GM18951 (cell line): ENCODE results near the gene LFNG.

Source experiments
- POLR2A ChIP-seq: IDR thresholded peaks from 4 replicates; pipeline ENCODE4 v1.6.1; 2011; ENCODE audit warnings: mild to moderate bottlenecking; ENCODE audit not compliant: insufficient read length, insufficient read depth; ENCODE audit errors: extremely low read depth
- in situ Hi-C: fragments of 300-500 bp; cut with MboI; formaldehyde crosslinking; loops from one replicate; pipeline ENCODE4 v1.12.0; 2022; ENCODE audit warnings: low sequenced_read_pairs, mixed read lengths, inconsistent platforms; ENCODE audit not compliant: unreplicated experiment

Gene LFNG

GRCh38 chr7:2492038-2492437 lies 27.5 kb upstream of the LFNG start:
- TF ChIP-seq POLR2A: no peak
- in situ Hi-C loops: no loop called here

GRCh38 chr7:2493205-2494164 lies 26.1 kb upstream of the LFNG start:
- in situ Hi-C loops: no loop called here
- no peak for TF ChIP-seq POLR2A

- in situ Hi-C loops: no loop called here
- no peak for TF ChIP-seq POLR2A
Measured at GRCh38 chr7:2494191-2495130, 25.1 kb upstream of the LFNG start.

GRCh38 chr7:2495418-2496299 lies 23.9 kb upstream of the LFNG start:
- no peak for TF ChIP-seq POLR2A
- in situ Hi-C loops: no loop called here

DNA sequence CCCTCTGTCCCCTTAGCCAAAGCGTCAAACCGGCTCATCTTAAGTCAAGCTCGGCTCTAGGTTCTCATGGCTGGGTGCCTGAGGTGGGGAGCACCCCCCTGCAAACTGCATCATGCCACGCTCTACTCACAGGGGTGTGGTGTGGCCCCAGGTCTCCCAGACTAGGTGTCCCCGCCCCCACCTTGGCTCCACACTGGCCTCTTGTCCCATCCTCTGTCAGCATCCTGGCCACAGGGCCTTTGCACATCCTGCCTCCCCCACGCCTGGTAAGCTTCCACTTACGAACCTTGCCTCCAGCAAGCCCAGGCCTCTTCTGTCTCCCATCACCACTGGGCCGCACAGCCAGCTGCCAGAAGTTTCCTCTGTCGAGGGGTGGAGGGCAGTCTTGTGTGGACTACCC lies 23.2 kb upstream of the LFNG start:
- in situ Hi-C loops: no loop called here
- TF ChIP-seq POLR2A: no peak

DNA sequence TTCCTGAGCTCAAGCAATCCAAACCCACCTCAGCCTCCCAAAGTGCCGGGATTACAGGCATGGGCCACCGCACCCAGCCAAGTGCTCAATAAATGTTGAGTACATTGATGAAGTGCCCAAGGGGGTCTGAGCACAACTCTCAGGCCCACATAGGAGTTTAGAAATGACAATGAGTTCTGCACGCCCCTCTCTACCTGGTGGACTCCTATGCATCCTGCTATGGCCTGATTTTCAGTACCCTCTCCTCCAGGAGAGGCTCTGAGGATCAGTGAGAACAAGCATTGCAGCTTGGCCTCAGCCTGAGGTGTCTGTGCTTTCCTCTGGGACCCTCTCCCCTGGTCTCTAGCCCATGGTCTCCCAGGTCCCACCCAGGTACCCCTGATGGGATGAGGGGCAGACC lies 22.5 kb upstream of the LFNG start:
- no peak for TF ChIP-seq POLR2A
- in situ Hi-C loops: no loop called here

DNA sequence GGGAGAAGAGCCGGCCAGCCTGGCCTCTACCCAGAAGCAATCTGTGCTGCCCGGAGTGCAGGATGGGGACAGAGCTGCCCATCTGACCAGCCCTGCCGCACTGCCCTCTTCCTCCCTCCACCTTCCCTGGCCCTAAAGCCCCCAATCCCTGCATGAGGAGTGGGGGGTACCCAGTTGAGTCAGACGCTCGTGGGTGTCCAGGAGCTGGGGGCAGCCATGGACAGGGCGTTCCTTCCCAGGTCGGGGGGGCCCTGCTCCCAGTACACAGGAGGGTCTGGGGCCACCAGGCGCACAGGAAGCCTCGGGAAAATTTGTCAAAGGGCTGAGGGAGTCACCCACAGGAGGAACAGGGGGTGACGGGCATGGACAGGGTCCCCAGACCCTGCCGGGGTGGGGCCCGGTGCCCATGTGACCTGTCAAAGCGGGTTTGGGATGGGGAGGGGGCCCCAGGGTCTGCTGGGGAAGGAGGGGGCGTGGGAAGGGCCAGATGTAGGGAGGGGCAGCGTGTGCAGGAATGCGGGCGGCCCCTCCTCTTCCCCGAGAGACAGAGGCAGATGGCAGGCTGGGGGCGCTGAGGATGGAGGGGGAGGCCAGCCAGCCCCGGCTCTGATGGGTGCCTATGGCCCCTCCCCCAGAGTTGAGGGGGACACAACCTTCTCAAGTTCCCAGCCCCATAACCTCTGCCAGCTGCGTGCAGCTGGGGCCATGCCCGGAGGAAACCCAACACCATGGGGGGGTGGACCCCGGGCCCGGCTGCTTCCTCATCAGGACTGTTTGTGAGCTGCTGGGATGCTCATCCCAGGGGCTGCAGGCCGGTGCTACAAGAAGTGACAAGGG lies 21.9 kb upstream of the LFNG start:
- TF ChIP-seq POLR2A: no peak
- in situ Hi-C loops: no loop called here

GRCh38 chr7:2498708-2499107 lies 20.9 kb upstream of the LFNG start:
- no peak for TF ChIP-seq POLR2A
- in situ Hi-C loops: no loop called here

DNA sequence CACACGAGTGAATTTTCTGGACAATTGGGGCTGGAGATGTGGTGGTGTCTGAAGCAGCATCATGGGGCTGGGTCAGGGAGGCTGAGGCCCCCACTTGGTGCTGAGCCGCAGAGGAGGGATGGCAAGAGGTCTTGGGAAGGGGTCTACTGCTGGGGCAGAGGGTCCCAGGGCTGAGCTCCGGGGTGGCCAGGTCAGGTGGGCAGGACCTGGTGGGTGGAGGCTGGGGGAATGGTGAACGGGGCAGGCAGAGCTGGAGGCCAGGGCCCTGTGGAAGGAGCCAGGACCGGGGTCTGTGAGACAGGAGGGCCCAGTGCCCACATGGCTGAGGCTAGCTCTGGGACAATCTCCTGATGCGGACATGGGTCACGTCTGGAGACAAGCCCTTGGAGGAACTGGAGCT lies 20.4 kb upstream of the LFNG start:
- in situ Hi-C loops: no loop called here
- no peak for TF ChIP-seq POLR2A

DNA sequence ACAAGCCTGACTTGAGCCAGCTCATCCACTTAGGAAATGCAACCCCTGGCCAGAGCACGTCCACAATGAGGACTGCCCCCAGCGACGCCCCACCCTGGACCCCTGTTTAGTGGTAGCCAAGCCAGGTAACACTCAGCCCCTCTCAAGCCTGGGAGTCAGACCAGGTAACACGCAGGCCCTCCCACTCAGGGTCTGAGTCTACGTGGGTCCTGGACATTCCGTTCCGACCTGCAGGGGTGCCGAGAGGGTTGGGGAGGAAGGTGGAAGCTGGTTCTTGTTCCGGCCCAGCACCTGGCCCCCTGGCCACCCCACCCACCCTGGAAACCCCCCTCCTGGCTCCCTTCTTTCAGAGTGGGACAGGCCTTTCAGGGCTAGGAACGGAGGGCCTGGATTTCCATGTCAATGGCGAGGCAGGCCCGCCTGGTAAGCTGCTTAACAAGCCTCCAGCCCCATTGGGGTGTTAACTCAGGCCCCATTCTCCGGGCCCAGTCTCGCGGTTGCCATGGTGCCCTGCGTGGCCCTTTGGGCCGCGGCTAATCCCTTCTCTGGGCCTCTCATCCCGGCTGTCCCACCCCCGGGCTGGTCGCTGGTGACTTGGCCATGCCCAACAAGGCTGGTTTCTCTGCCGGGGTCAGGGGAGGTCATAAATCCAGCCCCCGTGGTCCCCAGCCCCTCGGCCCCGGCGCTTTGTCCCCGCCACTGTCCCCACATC lies 19.7 kb upstream of the LFNG start:
- in situ Hi-C loops: no loop called here
- no peak for TF ChIP-seq POLR2A

DNA sequence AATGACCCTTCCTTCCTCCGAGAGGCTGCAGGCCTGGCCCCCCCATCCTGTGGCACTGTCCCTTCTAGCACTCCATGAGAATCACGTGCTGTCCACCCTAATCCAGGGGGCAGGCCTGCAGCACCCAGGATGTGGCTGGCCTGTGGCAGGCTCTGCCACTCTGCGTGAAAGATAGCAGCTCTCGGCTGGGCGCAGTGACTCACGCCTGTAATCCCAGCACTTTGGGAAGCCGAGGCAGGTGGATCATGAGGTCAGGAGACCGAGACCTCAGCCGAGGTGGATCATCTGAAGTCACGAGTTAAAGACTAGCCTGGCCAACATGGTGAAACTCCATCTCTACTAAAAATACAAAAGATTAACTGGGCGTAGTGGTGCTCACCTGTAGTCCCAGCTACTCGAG lies 18.9 kb upstream of the LFNG start:
- in situ Hi-C loops: no loop called here

More for the DNA sequence above, 18.9 kb upstream of the LFNG start:
- TF ChIP-seq POLR2A: no peak
